ENCODE data around the gene PDHX. TPM values are rescaled to one million over a fixed set of nuclear protein-coding genes. Genes with fewer than 3 reads are reported as not detected.

The PDHX gene
- total and polyA plus RNA-seq, 2 of the 4 experiments (the other 2 are of a cell fraction): 19.8 to 26.7 TPM

- no peak overlapping the region for H2BK15ac ChIP-seq (ENCODE audit: low read depth, low read length)
- no peak overlapping the region for H2BK20ac ChIP-seq (ENCODE audit: low read depth, low read length)
- peaks cover 4% of the 10 kb centered on the region for H3K36me3 ChIP-seq (ENCODE audit: control insufficient read depth, insufficient read depth, low read length)
- H2BK5ac ChIP-seq (ENCODE audit: low read depth, low read length, poor library complexity, severe bottlenecking): no peak overlapping the region
- H2AFZ ChIP-seq (replicated peaks; ENCODE audit: low read length, poor library complexity): no peak overlapping the region
- intact Hi-C loops (cut with micrococcal nuclease): no loop called here
- H3K14ac ChIP-seq (replicated peaks; ENCODE audit: low read depth, low read length): no peak overlapping the region
- dilution Hi-C loops (cut with HindIII; ENCODE audit: low sequenced_read_pairs, unreplicated experiment): no loop called here
- H3K23ac ChIP-seq (ENCODE audit: low read depth, low read length): no peak overlapping the region
- H3K27ac ChIP-seq (ENCODE audit: insufficient read depth, low read length): no peak overlapping the region
- no peak overlapping the region for H3K4me3 ChIP-seq (ENCODE audit: insufficient read depth, low read depth, low read length)
- BruUV-seq (replicated peaks): no TSS peak
- ATAC-seq (ENCODE audit: low read depth) (no peak), DNase-seq (no peak)
- WGBS, 2 experiments (ENCODE audit: extremely low coverage in 2 of 2, insufficient read length in 1 of 2): 100% methylated on average over 1 of the region's 2 CpGs; no CpG with 5 or more reads in 1 of the 2 experiments
- no peak overlapping the region for H4K5ac ChIP-seq (ENCODE audit: low read depth, low read length)
- H3K9me1 ChIP-seq (ENCODE audit: insufficient read depth, low read length): no peaks in the 10 kb centered on the region; the same call in 1 of the 2 replicates
- no peak for TF ChIP-seq CHD1 (IDR thresholded peaks at IDR 0.05; ENCODE audit: low read depth, low read length)
- H3K27me3 ChIP-seq (ENCODE audit: control insufficient read depth, insufficient read depth, low read length): no peaks in the 10 kb centered on the region
- H4K8ac ChIP-seq (ENCODE audit: low read depth in 2 of 2, low read length in 2 of 2): no peak overlapping the region
- H3K79me1 ChIP-seq (ENCODE audit: low read depth in 1 of 2, low read length in 2 of 2): no peaks in the 10 kb centered on the region
- no peak overlapping the region for H2BK120ac ChIP-seq (ENCODE audit: low read depth, low read length)
- in situ Hi-C loops (cut with MboI; ENCODE audit: low sequenced_read_pairs): no loop called here
- H3K4me1 ChIP-seq (ENCODE audit: control insufficient read depth, insufficient read depth, low read length): no peaks in the 10 kb centered on the region
- H3K4me2 ChIP-seq (ENCODE audit: low read depth, low read length): no peak overlapping the region
- no peaks in the 10 kb centered on the region for H3K9me3 ChIP-seq (ENCODE audit: control insufficient read depth, insufficient read depth, low read length)
- POLR2A ChIA-PET (ENCODE audit: unreplicated experiment): no interaction called here
- no peak overlapping the region for H2AK9ac ChIP-seq (replicated peaks; ENCODE audit: low read depth, low read length, poor library complexity)
- CTCF ChIA-PET: interaction anchor here (1.0 to 1.6 kb wide), 3 partner anchors 300 to 374 kb away, joined by 3 to 9 read pairs (median 3); no protein-coding TSS in a partner anchor
- no peak overlapping the region for H3K56ac ChIP-seq (ENCODE audit: extremely low read depth, insufficient read depth, low read length)
- H3K9ac ChIP-seq (ENCODE audit: low read depth, low read length): no peak overlapping the region
- H4K91ac ChIP-seq (ENCODE audit: insufficient read depth, low read depth, low read length): no peak overlapping the region
- no peak overlapping the region for H3K4ac ChIP-seq (ENCODE audit: low read depth, low read length)
- H3K18ac ChIP-seq (ENCODE audit: low read depth, low read length): no peak overlapping the region
- no peak overlapping the region for H2AK5ac ChIP-seq (ENCODE audit: low read depth, low read length)
- H4K20me1 ChIP-seq (ENCODE audit: insufficient read depth, low read length): no peaks in the 10 kb centered on the region
These were observed 29.8 kb upstream of the PDHX start for GRCh38 chr11:34886609-34887008.
